ENCODE measurements around the gene PLCB2. TPM values are rescaled to one million over a fixed set of nuclear protein-coding genes. Genes with fewer than 3 reads are reported as not detected.

The PLCB2 gene
- total RNA-seq, 1 donor from 2014 or later: not detected

GRCh38 chr15:40345867-40346578, 38.3 kb upstream of the PLCB2 start:
- no peak for DNase-seq (ENCODE audit: low read depth)
- H3K4me3 ChIP-seq (ENCODE audit: low read depth, low read length): no peak overlapping the region
- H3K36me3 ChIP-seq (ENCODE audit: control insufficient read depth, insufficient read depth, low read length): no peaks in the 10 kb centered on the region
- H3K27me3 ChIP-seq (ENCODE audit: control insufficient read depth, insufficient read depth, low read length): peaks cover 2% of the 10 kb centered on the region
- TF ChIP-seq CTCF (IDR thresholded peaks at IDR 0.05; ENCODE audit: insufficient read depth, low read length, severe bottlenecking): no peak
- peak; percentile 18 for FAIRE-seq

- FAIRE-seq: no peak
- no peak for TF ChIP-seq CTCF (IDR thresholded peaks at IDR 0.05; ENCODE audit: insufficient read depth, low read length, severe bottlenecking)
- Histone ChIP-seq H3K27me3 (ENCODE audit: control insufficient read depth, insufficient read depth, low read length) (peaks cover 2% of the 10 kb centered on the region), H3K4me3 (ENCODE audit: low read depth, low read length) (no peak overlapping the region), H3K36me3 (ENCODE audit: control insufficient read depth, insufficient read depth, low read length) (no peaks in the 10 kb centered on the region)
- no peak for DNase-seq (ENCODE audit: low read depth)
These were observed 37.6 kb upstream of the PLCB2 start for GRCh38 chr15:40345225-40345866.

GRCh38 chr15:40344631-40345120, 36.9 kb upstream of the PLCB2 start:
- DNase-seq (ENCODE audit: low read depth) (no peak), FAIRE-seq (no peak)
- Histone ChIP-seq H3K36me3 (ENCODE audit: control insufficient read depth, insufficient read depth, low read length) (no peaks in the 10 kb centered on the region), H3K27me3 (ENCODE audit: control insufficient read depth, insufficient read depth, low read length) (no peaks in the 10 kb centered on the region), H3K4me3 (ENCODE audit: low read depth, low read length) (no peak overlapping the region)
- TF ChIP-seq CTCF (IDR thresholded peaks at IDR 0.05; ENCODE audit: insufficient read depth, low read length, severe bottlenecking): peak; percentile 85

- DNase-seq (ENCODE audit: low read depth) (no peak), FAIRE-seq (no peak)
- Histone ChIP-seq H3K4me3 (ENCODE audit: low read depth, low read length) (no peak overlapping the region), H3K27me3 (ENCODE audit: control insufficient read depth, insufficient read depth, low read length) (no peaks in the 10 kb centered on the region), H3K36me3 (ENCODE audit: control insufficient read depth, insufficient read depth, low read length) (no peaks in the 10 kb centered on the region)
- no peak for TF ChIP-seq CTCF (IDR thresholded peaks at IDR 0.05; ENCODE audit: insufficient read depth, low read length, severe bottlenecking)
These were observed 36.5 kb upstream of the PLCB2 start for GRCh38 chr15:40344217-40344616.

GRCh38 chr15:40343512-40343911, 35.8 kb upstream of the PLCB2 start:
- TF ChIP-seq CTCF (IDR thresholded peaks at IDR 0.05; ENCODE audit: insufficient read depth, low read length, severe bottlenecking): no peak
- peak; percentile 94 for FAIRE-seq
- no peaks in the 10 kb centered on the region for H3K36me3 ChIP-seq (ENCODE audit: control insufficient read depth, insufficient read depth, low read length)
- peak; percentile 90 for DNase-seq (ENCODE audit: low read depth)
- H3K27me3 ChIP-seq (ENCODE audit: control insufficient read depth, insufficient read depth, low read length): no peaks in the 10 kb centered on the region
- no peak overlapping the region for H3K4me3 ChIP-seq (ENCODE audit: low read depth, low read length)
